ENCODE measurements around the gene LRIT3.

Gene LRIT3

DNA sequence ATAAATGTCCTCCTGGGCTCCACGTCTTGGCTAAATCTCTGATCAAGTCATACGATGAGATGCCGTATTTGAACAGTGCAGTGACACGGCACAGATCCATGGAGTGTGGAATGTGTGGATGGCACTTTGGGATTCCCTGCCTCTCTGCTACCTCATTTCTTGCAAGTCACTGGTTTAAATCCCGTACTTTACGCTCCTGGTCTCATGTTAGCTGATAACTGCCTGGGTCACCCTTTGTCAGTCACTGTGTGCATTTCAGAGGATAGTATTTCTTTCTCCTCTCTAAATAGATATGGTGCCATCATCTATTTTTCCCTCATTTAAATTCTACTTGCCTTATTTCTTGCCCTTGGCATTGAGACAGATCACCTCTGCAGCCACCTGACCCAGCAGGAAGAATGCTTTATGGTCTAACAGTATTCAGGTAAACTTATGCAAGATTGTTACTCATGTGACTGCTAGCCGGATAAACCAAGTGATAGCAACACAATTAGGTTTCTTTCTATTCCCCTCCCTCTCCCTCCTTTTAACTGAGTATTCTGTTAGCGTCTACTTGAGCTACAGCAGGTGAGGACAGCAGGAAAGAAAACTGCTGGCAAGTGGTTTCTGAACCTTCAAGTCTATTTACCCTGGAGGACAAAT is 67.6 kb downstream of the LRIT3 start:
- TF ChIP-seq, protein P1, sequence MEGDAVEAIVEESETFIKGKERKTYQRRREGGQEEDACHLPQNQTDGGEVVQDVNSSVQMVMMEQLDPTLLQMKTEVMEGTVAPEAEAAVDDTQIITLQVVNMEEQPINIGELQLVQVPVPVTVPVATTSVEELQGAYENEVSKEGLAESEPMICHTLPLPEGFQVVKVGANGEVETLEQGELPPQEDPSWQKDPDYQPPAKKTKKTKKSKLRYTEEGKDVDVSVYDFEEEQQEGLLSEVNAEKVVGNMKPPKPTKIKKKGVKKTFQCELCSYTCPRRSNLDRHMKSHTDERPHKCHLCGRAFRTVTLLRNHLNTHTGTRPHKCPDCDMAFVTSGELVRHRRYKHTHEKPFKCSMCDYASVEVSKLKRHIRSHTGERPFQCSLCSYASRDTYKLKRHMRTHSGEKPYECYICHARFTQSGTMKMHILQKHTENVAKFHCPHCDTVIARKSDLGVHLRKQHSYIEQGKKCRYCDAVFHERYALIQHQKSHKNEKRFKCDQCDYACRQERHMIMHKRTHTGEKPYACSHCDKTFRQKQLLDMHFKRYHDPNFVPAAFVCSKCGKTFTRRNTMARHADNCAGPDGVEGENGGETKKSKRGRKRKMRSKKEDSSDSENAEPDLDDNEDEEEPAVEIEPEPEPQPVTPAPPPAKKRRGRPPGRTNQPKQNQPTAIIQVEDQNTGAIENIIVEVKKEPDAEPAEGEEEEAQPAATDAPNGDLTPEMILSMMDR (IDR thresholded peaks at IDR 0.05) = no peak

DNA sequence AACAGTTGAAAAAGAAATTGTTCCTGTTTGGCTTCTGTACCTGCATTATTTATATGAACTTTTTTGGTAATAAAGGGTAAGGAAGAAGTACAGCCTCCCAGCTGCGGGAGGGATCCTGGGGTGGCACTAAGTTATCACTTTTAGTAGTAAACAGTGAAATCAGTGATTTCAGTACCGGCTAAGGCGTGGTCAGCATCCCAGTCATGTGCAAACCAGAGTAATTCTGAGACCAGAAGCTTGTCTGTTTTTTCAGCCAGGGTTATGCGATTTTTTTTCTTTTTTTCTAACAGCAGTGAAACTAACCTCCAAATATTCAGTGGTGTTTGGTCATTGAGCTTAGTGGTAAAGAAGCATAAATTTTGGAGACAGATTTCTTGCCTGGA is 68.1 kb downstream of the LRIT3 start:
- TF ChIP-seq, protein P1 (IDR thresholded peaks at IDR 0.05) = no peak

DNA sequence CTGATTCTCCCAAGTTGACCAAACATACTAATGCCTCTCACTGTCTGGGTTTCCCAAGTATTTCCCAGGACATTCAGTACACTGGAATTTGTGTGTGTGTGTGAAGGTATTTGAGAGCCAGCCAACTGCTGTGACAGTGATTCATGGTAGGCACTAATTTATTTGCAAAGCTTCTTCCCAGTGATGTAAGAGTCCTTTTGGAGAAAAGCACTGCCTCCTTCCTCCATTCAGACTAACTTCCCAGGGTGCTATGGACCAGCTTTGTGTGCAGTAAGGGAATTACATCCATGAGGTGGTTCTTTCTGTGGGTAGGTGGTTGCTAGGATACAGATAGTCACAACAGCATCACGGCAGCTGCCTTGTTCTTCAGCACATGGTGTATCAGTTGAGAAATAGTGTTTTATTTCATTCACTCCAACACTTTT is 73.5 kb downstream of the LRIT3 start:
- TF ChIP-seq, protein P1 (IDR thresholded peaks at IDR 0.05) = no peak

Measured in LNCAP (cell line).